HPDE6-E6E7 (cell line): ENCODE measurements around the gene PRDX5.

Source experiments
- DNase-seq: peaks from one replicate; pipeline ENCODE4 v3.0.0; 2011; ENCODE audit warnings: missing footprints; ENCODE audit errors: extremely low spot score

The PRDX5 gene

GRCh38 chr11:64289002-64289564 lies 28.8 kb upstream of the PRDX5 start:
- no peak for DNase-seq

GRCh38 chr11:64290352-64291261 lies 27.3 kb upstream of the PRDX5 start:
- no peak for DNase-seq

DNA sequence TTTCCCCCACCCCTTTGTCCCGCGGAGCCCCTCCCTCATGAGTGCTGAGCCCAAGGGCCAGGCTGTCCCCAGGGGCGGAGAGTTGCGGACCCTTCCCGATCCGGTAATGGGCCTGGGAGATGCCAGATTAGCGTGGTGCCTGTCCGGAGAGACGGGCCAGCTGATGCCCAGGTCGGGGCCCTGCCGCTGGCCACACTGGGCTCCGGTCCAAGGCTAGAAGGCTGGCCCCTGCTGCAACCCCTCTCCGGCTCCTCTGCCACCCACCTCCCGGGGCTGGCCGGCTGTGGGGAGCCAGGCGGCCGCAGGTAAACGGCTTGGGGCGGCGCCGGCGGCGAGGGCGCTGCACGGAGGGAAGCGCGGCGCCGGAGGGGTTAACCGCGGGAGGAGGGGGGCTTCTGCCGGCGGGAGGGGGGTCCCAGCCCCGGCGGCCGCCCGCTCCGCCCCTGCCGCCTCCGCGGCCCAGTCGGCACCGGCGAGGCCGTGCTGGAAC lies 26.6 kb upstream of the PRDX5 start, which contains the start of gene KCNK4:
Gene KCNK4, plus strand, starts transcription at position 41 of the 490 bp plus-strand sequence. CDS start 1,717 bp downstream, outside the sequence.
- no peak for DNase-seq

GRCh38 chr11:64291752-64292459 lies 26.0 kb upstream of the PRDX5 start:
- DNase-seq, result no peak

- DNase-seq, result no peak
Measured at GRCh38 chr11:64292460-64293254, 25.3 kb upstream of the PRDX5 start.

DNA sequence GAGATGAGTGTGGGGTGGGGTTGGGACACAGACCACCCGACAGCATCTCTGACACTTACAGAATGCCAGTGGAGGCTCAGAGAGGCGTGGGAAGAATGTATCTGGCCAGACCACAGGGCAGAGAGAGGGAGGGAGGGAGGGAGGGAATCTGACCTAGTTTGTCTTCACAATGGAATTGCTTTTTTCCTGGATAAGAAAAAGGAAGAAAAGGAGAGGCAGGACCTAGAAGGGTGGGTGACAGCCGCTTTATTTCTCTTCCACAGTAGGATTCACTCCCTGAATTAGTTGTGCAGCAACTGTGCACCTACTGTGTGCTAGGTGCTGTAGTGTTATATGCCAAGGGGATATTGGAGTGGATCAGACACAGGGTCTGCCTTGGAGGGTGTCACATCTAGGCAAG lies 23.1 kb upstream of the PRDX5 start:
- DNase-seq, result no peak

GRCh38 chr11:64295760-64296159 lies 22.2 kb upstream of the PRDX5 start:
- no peak for DNase-seq

DNA sequence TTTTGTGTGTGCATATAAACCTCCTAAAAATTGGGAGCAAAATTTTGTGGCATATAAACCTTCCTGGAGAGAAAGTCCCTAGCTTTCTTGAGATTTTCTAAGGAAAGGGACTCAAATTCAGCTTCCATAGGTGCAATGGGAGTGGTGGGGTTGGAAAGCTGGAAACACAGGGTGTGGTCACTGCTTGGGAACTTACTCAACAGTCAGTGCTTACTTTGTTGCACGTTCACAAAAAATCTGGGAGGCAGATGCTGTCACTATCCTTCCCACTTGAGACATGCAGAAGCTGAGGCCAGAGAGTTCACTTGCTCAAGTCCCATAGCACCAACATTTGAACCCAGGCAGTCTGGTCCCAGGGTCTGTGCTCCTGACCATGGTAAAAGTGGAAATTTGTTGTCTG lies 21.7 kb upstream of the PRDX5 start:
- DNase-seq, result no peak

- no peak for DNase-seq
Measured at GRCh38 chr11:64296830-64297698, 20.9 kb upstream of the PRDX5 start.

DNA sequence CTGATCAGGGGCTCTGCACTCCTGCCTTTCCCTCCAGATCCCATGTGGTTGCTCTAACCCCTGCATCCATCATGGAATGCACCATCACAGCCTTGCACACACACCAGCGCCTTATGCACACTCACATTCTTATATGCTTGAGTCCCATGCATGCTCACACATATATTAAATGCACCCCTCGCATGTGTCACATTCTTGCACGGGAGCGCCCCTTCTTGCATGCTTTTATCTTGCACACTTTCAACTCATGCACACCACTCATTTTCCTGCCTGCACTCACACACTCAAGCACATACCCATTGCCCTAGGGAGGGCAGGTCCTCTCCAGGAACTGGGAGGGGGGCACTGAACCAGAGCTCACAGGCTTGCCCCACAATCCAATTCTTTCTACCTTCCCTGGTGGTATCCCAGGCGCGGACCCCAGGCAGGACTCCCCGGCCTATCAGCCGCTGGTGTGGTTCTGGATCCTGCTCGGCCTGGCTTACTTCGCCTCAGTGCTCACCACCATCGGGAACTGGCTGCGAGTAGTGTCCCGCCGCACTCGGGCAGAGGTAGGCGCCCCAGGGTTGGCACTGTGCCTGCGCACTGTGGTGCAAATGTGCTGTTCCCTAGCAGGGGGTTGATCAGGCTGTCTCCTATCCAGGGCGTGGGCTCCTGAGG lies 20.1 kb upstream of the PRDX5 start:
- DNase-seq, result no peak

DNA sequence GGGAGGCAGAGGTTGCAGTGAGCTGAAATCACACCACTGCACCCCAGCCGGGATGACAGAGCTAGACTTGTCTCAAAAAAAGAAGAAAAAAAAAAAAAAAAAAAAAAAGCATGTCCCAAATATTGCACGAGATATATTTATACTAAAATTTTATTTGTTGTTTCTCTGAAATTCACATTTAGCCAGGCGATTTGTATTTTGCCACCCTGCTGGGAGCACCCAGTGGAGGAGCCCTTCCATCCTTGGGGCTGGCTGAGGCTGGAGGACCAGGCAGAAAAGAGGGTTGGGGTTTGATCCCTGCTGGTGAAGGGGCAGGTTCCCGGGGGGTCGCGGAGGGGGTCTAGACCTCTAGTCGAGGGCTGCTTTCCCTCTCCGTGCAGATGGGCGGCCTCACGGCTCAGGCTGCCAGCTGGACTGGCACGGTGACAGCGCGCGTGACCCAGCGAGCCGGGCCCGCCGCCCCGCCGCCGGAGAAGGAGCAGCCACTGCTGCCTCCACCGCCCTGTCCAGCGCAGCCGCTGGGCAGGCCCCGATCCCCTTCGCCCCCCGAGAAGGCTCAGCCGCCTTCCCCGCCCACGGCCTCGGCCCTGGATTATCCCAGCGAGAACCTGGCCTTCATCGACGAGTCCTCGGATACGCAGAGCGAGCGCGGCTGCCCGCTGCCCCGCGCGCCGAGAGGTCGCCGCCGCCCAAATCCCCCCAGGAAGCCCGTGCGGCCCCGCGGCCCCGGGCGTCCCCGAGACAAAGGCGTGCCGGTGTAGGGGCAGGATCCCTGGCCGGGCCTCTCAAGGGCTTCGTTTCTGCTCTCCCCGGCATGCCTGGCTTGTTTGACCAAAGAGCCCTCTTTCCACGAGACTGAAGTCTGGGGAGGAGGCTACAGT lies 18.7 kb upstream of the PRDX5 start:
- DNase-seq, result no peak

GRCh38 chr11:64299847-64300648 lies 17.9 kb upstream of the PRDX5 start, which contains the start of gene CATSPERZ:
TSS of gene CATSPERZ (plus strand) at chr11:64300358. CDS start at chr11:64300411, 53 bp downstream.
- DNase-seq, result no peak

DNA sequence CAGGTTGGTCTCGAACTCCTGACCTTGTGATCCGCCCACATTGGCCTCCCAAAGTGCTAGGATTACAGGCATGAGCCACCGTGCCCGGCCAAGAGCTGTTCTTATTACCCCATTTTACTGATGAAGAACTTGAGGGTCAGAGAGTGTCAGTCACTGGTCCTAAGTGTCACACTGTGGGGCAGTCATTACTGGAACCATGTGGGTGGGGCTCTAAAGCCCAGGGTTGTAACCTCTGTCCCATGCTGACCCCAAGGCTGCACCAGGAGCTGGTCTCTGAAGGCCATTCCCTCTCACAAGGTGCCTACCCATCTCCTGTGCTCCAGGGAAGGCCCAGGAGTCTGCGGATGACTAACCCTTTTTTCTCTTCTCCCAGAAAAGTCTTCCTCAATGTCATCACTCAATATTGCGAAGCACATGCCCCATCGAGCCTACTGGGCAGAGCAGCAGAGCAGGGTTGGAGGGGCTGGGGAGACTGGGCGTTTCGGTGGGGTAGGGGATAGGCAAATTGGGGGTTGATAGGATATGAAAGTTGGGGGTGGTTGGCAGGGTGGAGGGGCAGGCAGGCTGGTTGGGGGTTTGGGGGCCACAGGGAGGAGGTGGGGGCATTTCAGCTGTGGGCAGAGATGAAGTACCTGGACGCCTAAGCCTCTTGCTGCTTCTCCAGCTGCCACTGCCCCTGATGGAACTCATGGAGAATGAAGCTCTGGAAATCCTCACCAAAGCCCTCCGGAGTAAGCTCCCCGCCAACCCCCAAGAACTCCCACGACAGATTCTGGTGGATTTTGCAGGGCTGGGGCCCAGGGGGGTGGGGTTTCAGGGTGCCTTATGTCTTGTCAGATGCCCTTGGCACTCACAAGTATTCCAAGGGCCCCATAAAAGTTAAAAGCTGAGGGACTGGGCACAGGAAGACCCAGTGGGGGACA lies 14.6 kb upstream of the PRDX5 start:
- no peak for DNase-seq

GRCh38 chr11:64304032-64304315 lies 13.9 kb upstream of the PRDX5 start:
- no peak for DNase-seq

DNA sequence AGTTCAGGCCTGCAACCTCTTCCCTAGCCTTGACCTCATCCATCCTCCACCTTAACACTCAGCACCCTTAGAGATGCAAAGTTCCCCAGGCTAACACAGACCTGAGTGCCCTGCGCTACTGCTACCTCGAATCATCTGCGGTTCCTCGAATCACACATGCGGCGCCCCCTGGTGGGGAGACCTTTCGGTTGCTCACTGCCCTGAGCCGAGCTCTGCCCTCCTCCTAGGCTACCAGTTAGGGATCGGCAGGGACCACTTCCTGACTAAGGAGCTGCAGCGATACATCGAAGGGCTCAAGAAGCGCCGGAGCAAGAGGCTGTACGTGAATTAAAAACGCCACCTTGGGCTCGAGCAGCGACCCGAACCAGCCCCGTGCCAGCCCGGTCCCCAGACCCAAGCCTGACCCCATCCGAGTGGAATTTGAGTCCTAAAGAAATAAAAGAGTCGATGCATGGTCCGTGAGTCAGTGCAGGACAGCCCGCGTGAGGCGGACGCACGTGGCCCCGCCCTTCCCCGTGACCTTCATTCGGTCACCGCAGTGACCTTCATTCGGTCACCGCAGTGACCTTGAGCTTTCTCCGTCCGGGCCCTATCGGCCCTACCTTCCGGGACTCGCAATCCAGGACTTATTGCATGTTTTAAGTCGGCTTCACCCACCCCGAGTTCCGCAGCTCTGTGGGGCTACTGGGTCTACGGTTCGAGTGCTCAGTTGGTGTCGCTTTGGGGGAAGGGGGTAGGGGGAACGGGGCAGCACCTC lies 13.4 kb upstream of the PRDX5 start:
- DNase-seq, result no peak

DNA sequence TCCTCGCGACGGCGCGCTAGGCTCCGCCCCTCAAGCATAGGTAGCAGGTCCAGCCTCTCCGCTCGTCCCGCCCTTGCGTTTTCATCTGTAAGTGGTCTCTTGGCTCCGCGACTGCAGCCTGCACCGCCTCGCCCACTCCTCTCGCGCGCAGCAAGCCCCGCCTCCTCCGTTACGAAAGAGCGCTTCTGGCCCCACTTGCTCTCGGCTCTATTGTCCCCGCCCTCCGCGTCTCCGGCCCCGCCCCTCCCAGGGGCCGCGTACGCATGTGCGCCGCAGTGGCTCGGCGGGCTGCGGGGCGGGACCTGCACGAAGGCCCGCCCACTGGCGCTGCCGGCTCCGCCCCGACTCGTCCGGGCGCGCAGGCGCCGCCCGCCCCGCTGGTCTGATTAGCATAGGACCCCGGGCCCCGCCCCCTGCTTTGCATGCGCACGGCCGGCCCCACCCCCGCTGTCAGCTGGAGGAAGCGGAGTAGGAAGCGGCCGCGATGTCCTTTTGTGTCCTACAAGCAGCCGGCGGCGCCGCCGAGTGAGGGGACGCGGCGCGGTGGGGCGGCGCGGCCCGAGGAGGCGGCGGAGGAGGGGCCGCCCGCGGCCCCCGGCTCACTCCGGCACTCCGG lies 12.7 kb upstream of the PRDX5 start, which contains the start of gene ESRRA:
Gene ESRRA, plus strand, starts transcription at position 450 of the 616 bp plus-strand sequence. CDS start 1,656 bp downstream, outside the sequence.
- peak; percentile 92 for DNase-seq
